Measurements from ENCODE around the gene AP1B1.

Gene AP1B1

DNA sequence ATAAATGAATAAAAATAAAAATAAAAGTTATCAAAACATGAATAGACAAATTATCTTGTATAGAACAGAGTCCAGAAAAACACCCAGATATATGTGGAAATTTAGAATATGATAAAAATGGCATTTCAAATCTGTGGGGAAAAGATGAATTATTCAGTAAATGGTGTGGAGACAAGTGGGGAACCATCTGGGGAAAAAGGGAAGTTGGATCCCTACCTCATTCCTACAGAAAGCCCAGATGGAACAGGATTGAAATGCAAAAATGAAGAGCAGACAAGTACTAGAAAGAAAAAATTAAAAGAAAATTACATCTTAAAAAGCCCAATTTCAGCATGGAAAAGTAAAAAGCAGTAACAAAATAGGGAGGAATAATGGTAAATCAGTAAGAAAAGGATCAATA is 64.7 kb downstream of the AP1B1 start:
- TF ChIP-seq, protein P1, sequence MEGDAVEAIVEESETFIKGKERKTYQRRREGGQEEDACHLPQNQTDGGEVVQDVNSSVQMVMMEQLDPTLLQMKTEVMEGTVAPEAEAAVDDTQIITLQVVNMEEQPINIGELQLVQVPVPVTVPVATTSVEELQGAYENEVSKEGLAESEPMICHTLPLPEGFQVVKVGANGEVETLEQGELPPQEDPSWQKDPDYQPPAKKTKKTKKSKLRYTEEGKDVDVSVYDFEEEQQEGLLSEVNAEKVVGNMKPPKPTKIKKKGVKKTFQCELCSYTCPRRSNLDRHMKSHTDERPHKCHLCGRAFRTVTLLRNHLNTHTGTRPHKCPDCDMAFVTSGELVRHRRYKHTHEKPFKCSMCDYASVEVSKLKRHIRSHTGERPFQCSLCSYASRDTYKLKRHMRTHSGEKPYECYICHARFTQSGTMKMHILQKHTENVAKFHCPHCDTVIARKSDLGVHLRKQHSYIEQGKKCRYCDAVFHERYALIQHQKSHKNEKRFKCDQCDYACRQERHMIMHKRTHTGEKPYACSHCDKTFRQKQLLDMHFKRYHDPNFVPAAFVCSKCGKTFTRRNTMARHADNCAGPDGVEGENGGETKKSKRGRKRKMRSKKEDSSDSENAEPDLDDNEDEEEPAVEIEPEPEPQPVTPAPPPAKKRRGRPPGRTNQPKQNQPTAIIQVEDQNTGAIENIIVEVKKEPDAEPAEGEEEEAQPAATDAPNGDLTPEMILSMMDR (IDR thresholded peaks at IDR 0.05; ENCODE audit: insufficient read depth, missing control alignments) = no peak
- FAIRE-seq = no peak
- DNase-seq (ENCODE audit: insufficient read length, low spot score) = no peak

DNA sequence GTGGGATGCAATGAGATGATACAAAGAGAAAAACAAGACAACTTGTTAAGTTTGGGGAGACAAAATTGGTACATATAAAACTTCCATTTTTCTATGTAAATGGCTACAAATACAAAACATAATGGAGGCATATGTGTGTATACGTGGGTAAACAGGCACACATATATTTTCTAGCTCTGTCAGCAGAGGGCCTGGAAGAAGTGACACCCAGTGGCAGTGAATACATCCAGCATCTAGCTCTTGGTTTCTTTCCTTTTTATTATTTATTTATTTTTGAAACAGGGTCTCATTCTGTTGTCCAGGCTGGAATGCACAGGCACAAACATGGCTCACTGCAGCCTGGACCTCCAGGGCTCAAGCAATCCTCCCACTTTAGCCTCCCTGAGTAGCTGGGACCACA is 67.8 kb downstream of the AP1B1 start:
- FAIRE-seq = no peak
- DNase-seq (ENCODE audit: insufficient read length, low spot score) = no peak

DNA sequence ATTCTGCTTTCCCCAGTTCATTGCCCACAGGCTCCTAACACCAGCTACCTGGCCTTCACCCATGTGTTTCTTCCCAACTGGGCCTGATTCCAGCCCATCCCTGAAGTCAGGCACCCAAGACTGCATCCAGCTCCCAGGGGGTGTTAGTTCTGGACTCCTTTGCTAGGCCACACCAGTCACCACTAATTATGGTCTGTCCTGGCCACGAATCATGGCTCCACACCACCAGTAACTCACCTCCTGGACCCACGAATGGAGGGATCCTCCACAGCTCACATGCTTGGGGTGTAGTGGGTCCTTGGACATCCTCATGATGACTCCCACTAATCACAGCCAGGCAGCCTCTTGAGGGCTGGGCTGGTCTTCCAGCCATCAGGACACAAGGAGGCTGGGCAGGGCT is 69.3 kb downstream of the AP1B1 start:
- FAIRE-seq (no peak), DNase-seq (ENCODE audit: insufficient read length, low spot score) (no peak)
- TF ChIP-seq, protein P1 (IDR thresholded peaks at IDR 0.05; ENCODE audit: insufficient read depth, missing control alignments) = no peak

More for the DNA sequence above, 67.8 kb downstream of the AP1B1 start:
- TF ChIP-seq, protein P1 (IDR thresholded peaks at IDR 0.05; ENCODE audit: insufficient read depth, missing control alignments) = peak; percentile 15

DNA sequence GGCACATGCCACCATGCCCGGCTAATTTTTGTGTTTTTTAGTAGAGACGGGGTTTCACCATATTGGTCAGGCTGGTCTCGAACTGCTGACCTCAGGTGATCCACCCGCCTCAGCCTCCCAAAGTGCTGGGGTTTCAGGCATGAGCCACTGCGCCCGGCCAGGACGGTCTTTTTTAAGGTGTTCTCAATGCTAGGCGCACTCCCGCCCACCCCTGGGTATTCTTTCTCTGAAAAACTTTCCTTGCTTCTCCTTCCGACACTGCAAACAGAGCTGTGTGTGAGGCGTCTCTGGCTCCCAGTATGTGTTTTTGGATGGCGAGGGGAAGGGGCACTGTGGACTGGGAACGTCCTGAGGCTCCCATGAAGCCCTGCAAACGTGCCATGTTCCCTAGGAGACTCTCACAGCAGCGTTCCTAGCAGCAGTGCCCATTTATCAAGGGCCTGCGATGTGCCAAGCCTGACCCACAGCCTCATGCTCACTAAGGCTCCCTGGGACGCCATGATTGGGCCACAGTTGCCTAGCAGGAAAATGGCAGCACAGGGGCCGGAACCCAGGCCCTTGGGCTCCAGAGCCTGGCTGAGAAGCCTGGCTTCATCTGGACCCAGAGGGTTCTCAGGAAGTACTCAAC is 70.4 kb downstream of the AP1B1 start:
- no peak for DNase-seq (ENCODE audit: insufficient read length, low spot score)
- TF ChIP-seq, protein P1 (IDR thresholded peaks at IDR 0.05; ENCODE audit: insufficient read depth, missing control alignments) = no peak
- FAIRE-seq = no peak

DNA sequence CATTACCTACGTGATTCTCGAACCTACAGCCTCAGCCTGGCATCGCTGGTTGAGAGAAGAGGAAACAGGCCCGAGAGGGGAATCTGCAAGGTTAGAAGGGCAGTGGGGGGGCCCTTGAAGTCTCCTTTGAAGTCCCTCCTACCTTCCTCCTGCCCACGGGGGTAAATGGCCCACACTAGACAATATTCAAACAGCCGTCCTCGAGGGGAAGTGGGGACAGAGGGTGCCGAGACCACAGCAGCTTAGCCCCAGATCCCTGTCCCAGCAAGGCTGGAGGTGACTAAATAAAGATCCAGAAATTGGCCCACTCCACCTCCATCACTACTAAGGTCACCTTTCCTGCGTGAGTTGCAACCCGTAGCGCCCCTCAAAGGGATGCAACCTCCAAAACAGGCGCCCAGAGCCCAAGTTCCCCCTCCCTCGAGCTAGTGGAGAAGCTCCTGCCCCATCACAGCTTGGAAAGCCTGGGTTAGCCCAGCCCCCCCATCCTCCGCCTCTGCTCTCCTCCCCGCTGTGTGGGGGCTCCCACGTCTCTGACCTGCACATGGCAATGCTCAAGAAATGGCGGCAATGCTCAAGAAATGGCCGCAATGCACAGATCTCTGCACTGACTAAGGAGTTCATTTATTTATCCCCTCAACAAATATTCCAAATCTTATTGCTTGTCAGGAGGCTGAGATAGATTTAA is 72.1 kb downstream of the AP1B1 start:
- no peak for FAIRE-seq
- TF ChIP-seq, protein P1 (IDR thresholded peaks at IDR 0.05; ENCODE audit: insufficient read depth, missing control alignments) = no peak
- no peak for DNase-seq (ENCODE audit: insufficient read length, low spot score)

DNA sequence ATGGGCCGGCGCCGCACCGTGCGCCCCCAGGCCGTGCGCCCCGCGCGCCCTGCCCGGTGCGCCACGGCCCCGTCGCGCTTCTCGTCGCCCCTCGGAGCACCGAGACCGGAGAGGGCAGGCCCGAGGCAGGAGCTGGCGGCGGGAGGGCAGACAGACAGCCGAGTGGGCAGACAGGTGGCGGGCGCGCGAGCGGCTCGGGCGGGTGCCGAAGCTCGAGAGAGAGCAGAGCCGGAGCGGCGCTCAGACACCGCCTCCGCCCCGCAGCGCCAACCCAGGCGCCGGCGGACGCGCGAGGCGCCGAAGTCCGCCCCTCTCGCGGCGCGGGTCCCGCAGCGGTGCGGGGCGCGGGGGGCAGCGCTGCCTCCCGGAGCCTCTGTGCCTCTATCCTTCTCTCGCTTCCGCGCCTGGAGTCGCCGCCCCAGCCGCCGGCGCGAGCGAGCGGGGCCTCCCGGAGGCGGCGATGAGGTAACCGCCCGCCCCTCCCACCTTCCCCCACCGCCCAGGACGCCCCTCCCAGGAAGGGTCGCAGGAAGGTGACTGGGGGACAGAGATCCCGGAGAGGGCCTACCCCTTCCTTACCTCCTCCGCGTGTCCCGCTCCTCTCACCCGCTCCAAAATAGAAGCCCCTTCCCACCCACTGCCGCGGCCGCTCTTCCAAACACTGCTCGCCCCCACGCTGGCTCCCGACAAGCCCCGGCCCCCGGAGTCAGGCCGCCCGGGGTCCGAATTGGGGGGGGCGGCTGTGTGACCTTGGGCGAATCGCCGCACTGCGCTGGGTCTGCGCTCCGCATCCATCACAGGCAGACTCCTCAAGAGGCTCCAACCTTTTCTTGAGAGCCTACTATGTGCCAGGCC is 72.9 kb downstream of the AP1B1 start, which contains the start of gene RASL10A:
TSS of gene RASL10A (minus strand) at position 412 of the 855 bp plus-strand sequence. CDS start 451 bp downstream, outside the sequence.
- FAIRE-seq = no peak
- TF ChIP-seq, protein P1 (IDR thresholded peaks at IDR 0.05; ENCODE audit: insufficient read depth, missing control alignments) = no peak
- no peak for DNase-seq (ENCODE audit: insufficient read length, low spot score)

Measured in D721Med (cell line).